Measurements from ENCODE around the gene MPDZ. TPM values are rescaled to one million over a fixed set of nuclear protein-coding genes. Genes with fewer than 3 reads are reported as not detected.

Gene MPDZ
- total and polyA plus RNA-seq, 8 donors: 25.9 to 77.7 (median 70.1) TPM

GRCh38 chr9:13116292-13116691, 163.2 kb downstream of the MPDZ start:
- H3K9me3 ChIP-seq: no peaks in the 10 kb centered on the region
- H3K36me3 ChIP-seq: no peaks in the 10 kb centered on the region
- DNase-seq (no peak), ATAC-seq (no peak)
- no peaks in the 10 kb centered on the region for H3K4me1 ChIP-seq
- H3K4me3 ChIP-seq: no peak overlapping the region
- no peak for TF ChIP-seq CTCF (IDR thresholded peaks at IDR 0.05)
- H3K27me3 ChIP-seq: no peaks in the 10 kb centered on the region
- intact Hi-C loops (cut with DNase I): no loop called here
- no peak overlapping the region for H3K27ac ChIP-seq

GRCh38 chr9:13113751-13114150, 165.7 kb downstream of the MPDZ start:
- Histone ChIP-seq H3K4me3 (no peak overlapping the region), H3K27me3 (no peaks in the 10 kb centered on the region), H3K4me1 (no peaks in the 10 kb centered on the region), H3K27ac (no peak overlapping the region), H3K9me3 (no peaks in the 10 kb centered on the region), H3K36me3 (peaks cover 0 to 8% of the 10 kb centered on the region in 2 donors)
- ATAC-seq (no peak), DNase-seq (no peak)
- intact Hi-C loops (cut with DNase I): no loop called here
- TF ChIP-seq CTCF (IDR thresholded peaks at IDR 0.05): no peak

GRCh38 chr9:13113216-13113615, 166.3 kb downstream of the MPDZ start:
- Histone ChIP-seq H3K4me1 (no peaks in the 10 kb centered on the region), H3K27ac (no peak overlapping the region), H3K9me3 (no peaks in the 10 kb centered on the region), H3K4me3 (no peak overlapping the region), H3K27me3 (no peaks in the 10 kb centered on the region), H3K36me3 (peaks cover 0 to 8% of the 10 kb centered on the region in 2 donors)
- DNase-seq (no peak), ATAC-seq (no peak)
- intact Hi-C loops (cut with DNase I): no loop called here
- no peak for TF ChIP-seq CTCF (IDR thresholded peaks at IDR 0.05)

- no peak for ATAC-seq
- Histone ChIP-seq H3K4me1 (no peaks in the 10 kb centered on the region), H3K4me3 (no peak overlapping the region), H3K27me3 (no peaks in the 10 kb centered on the region), H3K9me3 (no peaks in the 10 kb centered on the region), H3K36me3 (peaks cover 0 to 14% of the 10 kb centered on the region in 2 donors), H3K27ac (no peak overlapping the region)
- intact Hi-C loops (cut with DNase I): no loop called here
- TF ChIP-seq CTCF (IDR thresholded peaks at IDR 0.05): no peak
- no peak for DNase-seq
Measured at GRCh38 chr9:13111778-13112177, 167.7 kb downstream of the MPDZ start.

- Histone ChIP-seq H3K4me3 (no peak overlapping the region), H3K4me1 (no peaks in the 10 kb centered on the region), H3K27me3 (no peaks in the 10 kb centered on the region), H3K36me3 (peaks cover 0 to 16% of the 10 kb centered on the region in 2 donors), H3K9me3 (no peaks in the 10 kb centered on the region), H3K27ac (no peak overlapping the region)
- intact Hi-C loops (cut with DNase I): no loop called here
- TF ChIP-seq CTCF (IDR thresholded peaks at IDR 0.05): no peak
- no peak for ATAC-seq
- no peak for DNase-seq
Measured at GRCh38 chr9:13110766-13111417, 168.6 kb downstream of the MPDZ start.
